DMS53 treated with DMSO at 0.1 percent for 48 hours (cell line): ENCODE data around the gene LYL1.

Source experiments
- DNase-seq: peaks from one replicate; lab custom pipeline; 2025; ENCODE audit not compliant: unreplicated experiment; lab: John Stamatoyannopoulos, UW

Gene LYL1

GRCh38 chr19:13130886-13131490, 28.3 kb upstream of the LYL1 start:
- no peak for DNase-seq

GRCh38 chr19:13129384-13129783, 26.7 kb upstream of the LYL1 start:
- DNase-seq = no peak

- no peak for DNase-seq
These were observed 25.9 kb upstream of the LYL1 start for GRCh38 chr19:13128583-13128982.

GRCh38 chr19:13127811-13128575, 25.3 kb upstream of the LYL1 start:
- no peak for DNase-seq

GRCh38 chr19:13127051-13127450, 24.4 kb upstream of the LYL1 start:
- DNase-seq = no peak

GRCh38 chr19:13122980-13123957, 20.6 kb upstream of the LYL1 start:
- DNase-seq = no peak

- DNase-seq = no peak
These were observed 19.7 kb upstream of the LYL1 start for GRCh38 chr19:13122275-13122878.

- DNase-seq = no peak
These were observed 19.1 kb upstream of the LYL1 start for GRCh38 chr19:13121551-13122274.

GRCh38 chr19:13120817-13121216, 18.2 kb upstream of the LYL1 start:
- no peak for DNase-seq

GRCh38 chr19:13120031-13120430, 17.4 kb upstream of the LYL1 start:
- DNase-seq = no peak

GRCh38 chr19:13119627-13120026, 17.0 kb upstream of the LYL1 start:
- no peak for DNase-seq

GRCh38 chr19:13118424-13119193, 16.0 kb upstream of the LYL1 start:
- no peak for DNase-seq

GRCh38 chr19:13117772-13118423, 15.2 kb upstream of the LYL1 start, which contains the start of gene NACC1:
Gene NACC1, plus strand, starts transcription at chr19:13118264. Its CDS starts 16,944 bp downstream, at chr19:13135208.
- peak; percentile 82 for DNase-seq

- no peak for DNase-seq
These were observed 14.6 kb upstream of the LYL1 start for GRCh38 chr19:13117176-13117771.

GRCh38 chr19:13116282-13117175, 13.9 kb upstream of the LYL1 start, which contains the start of gene TRMT1:
Gene TRMT1, minus strand, starts transcription at chr19:13116740. Its CDS starts 341 bp downstream, at chr19:13116399.
- DNase-seq = peak; percentile 80

GRCh38 chr19:13115936-13116281, 13.3 kb upstream of the LYL1 start:
- no peak for DNase-seq

- DNase-seq = no peak
These were observed 9.9 kb upstream of the LYL1 start for GRCh38 chr19:13112555-13112954.
